Measurements from ENCODE around the gene AIG1.
"Not testable (repeated sequence)": the region's sequence is repeated elsewhere in the genome, so short reads cannot be mapped to it uniquely, and the experiment has no call there.

The AIG1 gene

GRCh38 chr6:143040018-143040417, 20.7 kb upstream of the AIG1 start:
- H3K9me3 Mint-ChIP-seq: peaks cover 3 to 4% of the 10 kb centered on the region in 2 donors
- H3K36me3 Mint-ChIP-seq: no peaks in the 10 kb centered on the region
- H3K27ac Mint-ChIP-seq: no peak overlapping the region
- H3K27me3 Mint-ChIP-seq: peaks cover 2 to 11% of the 10 kb centered on the region in 2 donors
- peaks cover 7 to 8% of the 10 kb centered on the region in 2 donors for H3K4me1 Mint-ChIP-seq
- DNase-seq (no peak), ATAC-seq (replicated peaks) (no peak)
- H3K4me3 Mint-ChIP-seq: no peak overlapping the region

GRCh38 chr6:143044345-143044744, 16.3 kb upstream of the AIG1 start:
- not testable (repeated sequence) for H3K27ac Mint-ChIP-seq; H3K36me3 Mint-ChIP-seq; ATAC-seq (replicated peaks); H3K4me1 Mint-ChIP-seq; H3K9me3 Mint-ChIP-seq; DNase-seq; H3K4me3 Mint-ChIP-seq
- H3K27me3 Mint-ChIP-seq: peaks cover 6 to 17% of the 10 kb centered on the region in 2 donors

- DNase-seq (no peak), ATAC-seq (replicated peaks) (no peak)
- Mint-ChIP-seq H3K9me3 (no peaks in the 10 kb centered on the region), H3K36me3 (no peaks in the 10 kb centered on the region), H3K27me3 (peaks cover 10 to 22% of the 10 kb centered on the region in 2 donors), H3K27ac (no peak overlapping the region), H3K4me3 (no peak overlapping the region), H3K4me1 (peaks cover 0 to 5% of the 10 kb centered on the region in 2 donors)
Measured at GRCh38 chr6:143049611-143050010, 11.1 kb upstream of the AIG1 start.

GRCh38 chr6:143050509-143050908, 10.2 kb upstream of the AIG1 start:
- Mint-ChIP-seq H3K4me3 (no peak overlapping the region), H3K36me3 (no peaks in the 10 kb centered on the region)

GRCh38 chr6:143052282-143052681, 8.4 kb upstream of the AIG1 start:
- H3K4me3 Mint-ChIP-seq: no peak overlapping the region
- ATAC-seq (replicated peaks) (no peak), DNase-seq (no peak)
- peaks cover 4 to 5% of the 10 kb centered on the region in 2 donors for H3K27me3 Mint-ChIP-seq
- no peaks in the 10 kb centered on the region for H3K9me3 Mint-ChIP-seq
- H3K27ac Mint-ChIP-seq: no peak overlapping the region
- peaks cover under 1 to 6% of the 10 kb centered on the region in 2 donors for H3K4me1 Mint-ChIP-seq
- H3K36me3 Mint-ChIP-seq: no peaks in the 10 kb centered on the region

More at GRCh38 chr6:143050509-143050908, 10.2 kb upstream of the AIG1 start:
- H3K9me3 Mint-ChIP-seq: no peaks in the 10 kb centered on the region
- no peak overlapping the region for H3K27ac Mint-ChIP-seq
- peaks cover 4 to 13% of the 10 kb centered on the region in 2 donors for H3K27me3 Mint-ChIP-seq
- H3K4me1 Mint-ChIP-seq: peaks cover 0 to 5% of the 10 kb centered on the region in 2 donors
- ATAC-seq (replicated peaks) (no peak), DNase-seq (no peak)

- H3K4me1 Mint-ChIP-seq: peaks cover 3 to 9% of the 10 kb centered on the region in 2 donors
- no peaks in the 10 kb centered on the region for H3K36me3 Mint-ChIP-seq
- no peak overlapping the region for H3K27ac Mint-ChIP-seq
- peaks cover 4 to 8% of the 10 kb centered on the region in 2 donors for H3K27me3 Mint-ChIP-seq
- no peak overlapping the region for H3K4me3 Mint-ChIP-seq
- DNase-seq (no peak), ATAC-seq (replicated peaks) (no peak)
- no peaks in the 10 kb centered on the region for H3K9me3 Mint-ChIP-seq
Measured at GRCh38 chr6:143053856-143054255, 6.8 kb upstream of the AIG1 start.

GRCh38 chr6:143054329-143054728, 6.4 kb upstream of the AIG1 start:
- DNase-seq (no peak), ATAC-seq (replicated peaks) (no peak)
- Mint-ChIP-seq H3K27ac (no peak overlapping the region), H3K36me3 (no peaks in the 10 kb centered on the region), H3K27me3 (peaks cover 4 to 8% of the 10 kb centered on the region in 2 donors), H3K4me1 (peaks cover 3 to 9% of the 10 kb centered on the region in 2 donors), H3K4me3 (no peak overlapping the region), H3K9me3 (no peaks in the 10 kb centered on the region)

GRCh38 chr6:143055213-143055612, 5.5 kb upstream of the AIG1 start:
- no peaks in the 10 kb centered on the region for H3K9me3 Mint-ChIP-seq
- no peaks in the 10 kb centered on the region for H3K36me3 Mint-ChIP-seq
- H3K4me1 Mint-ChIP-seq: peaks cover 5 to 12% of the 10 kb centered on the region in 2 donors
- no peak overlapping the region for H3K27ac Mint-ChIP-seq
- no peak for ATAC-seq (replicated peaks)
- H3K4me3 Mint-ChIP-seq: no peak overlapping the region
- DNase-seq: no peak
- peaks cover 4 to 8% of the 10 kb centered on the region in 2 donors for H3K27me3 Mint-ChIP-seq

GRCh38 chr6:143055891-143056290, 4.8 kb upstream of the AIG1 start:
- peaks cover 4 to 8% of the 10 kb centered on the region in 2 donors for H3K27me3 Mint-ChIP-seq
- H3K27ac Mint-ChIP-seq: no peak overlapping the region
- ATAC-seq (replicated peaks) (no peak), DNase-seq (no peak)
- H3K4me1 Mint-ChIP-seq: peaks cover 8 to 16% of the 10 kb centered on the region in 2 donors
- no peak overlapping the region for H3K4me3 Mint-ChIP-seq
- H3K36me3 Mint-ChIP-seq: peaks cover 1 to 2% of the 10 kb centered on the region in 2 donors
- H3K9me3 Mint-ChIP-seq: no peaks in the 10 kb centered on the region

GRCh38 chr6:143058987-143059386, 1.7 kb upstream of the AIG1 start:
- H3K9me3 Mint-ChIP-seq: no peaks in the 10 kb centered on the region
- DNase-seq (no peak), ATAC-seq (replicated peaks) (no peak)
- peaks cover 0 to 5% of the 10 kb centered on the region in 2 donors for H3K27me3 Mint-ChIP-seq
- H3K4me1 Mint-ChIP-seq: peaks cover 19 to 29% of the 10 kb centered on the region in 2 donors
- H3K36me3 Mint-ChIP-seq: peaks cover 2 to 3% of the 10 kb centered on the region in 2 donors
- H3K27ac Mint-ChIP-seq: no peak overlapping the region
- no peak overlapping the region for H3K4me3 Mint-ChIP-seq

GRCh38 chr6:143059663-143060353, 881 bp upstream of the AIG1 start:
- Mint-ChIP-seq H3K4me1 (peaks cover 21 to 27% of the 10 kb centered on the region in 2 donors), H3K27me3 (peaks cover 0 to 4% of the 10 kb centered on the region in 2 donors), H3K9me3 (no peaks in the 10 kb centered on the region), H3K27ac (peak overlapping the region; percentile 98), H3K4me3 (peak overlapping the region; percentile 97 to 98), H3K36me3 (peaks cover 2 to 3% of the 10 kb centered on the region in 2 donors)
- ATAC-seq (replicated peaks) (no peak), DNase-seq (no peak)

- Mint-ChIP-seq H3K36me3 (peaks cover 2 to 3% of the 10 kb centered on the region in 2 donors), H3K27ac (peak overlapping the region; percentile 98), H3K4me1 (peaks cover 23 to 27% of the 10 kb centered on the region in 2 donors), H3K27me3 (peaks cover 0 to 4% of the 10 kb centered on the region in 2 donors), H3K9me3 (no peaks in the 10 kb centered on the region), H3K4me3 (peak overlapping the region; percentile 97 to 98)
- peak; percentile 77 to 78 for ATAC-seq (replicated peaks)
- peak; percentile 68 for DNase-seq
Measured at GRCh38 chr6:143060354-143060805, 309 bp upstream of the AIG1 start.

GRCh38 chr6:143061597-143062385, 1.1 kb downstream of the AIG1 start:
- Mint-ChIP-seq H3K9me3 (no peaks in the 10 kb centered on the region), H3K27ac (peak overlapping the region; percentile 98), H3K4me1 (peaks cover 23 to 27% of the 10 kb centered on the region in 2 donors), H3K36me3 (peaks cover 2 to 3% of the 10 kb centered on the region in 2 donors), H3K27me3 (peaks cover 0 to 4% of the 10 kb centered on the region in 2 donors), H3K4me3 (peak overlapping the region; percentile 95 to 98)
- ATAC-seq (replicated peaks) (peak; percentile 23 to 24), DNase-seq (no peak)

GRCh38 chr6:143062551-143062950, 1.9 kb downstream of the AIG1 start:
- peaks cover 0 to under 1% of the 10 kb centered on the region in 2 donors for H3K27me3 Mint-ChIP-seq
- peaks cover 19 to 24% of the 10 kb centered on the region in 2 donors for H3K4me1 Mint-ChIP-seq
- peaks cover 2 to 3% of the 10 kb centered on the region in 2 donors for H3K36me3 Mint-ChIP-seq
- DNase-seq: no peak
- H3K27ac Mint-ChIP-seq: no peak overlapping the region
- no peaks in the 10 kb centered on the region for H3K9me3 Mint-ChIP-seq
- ATAC-seq (replicated peaks): no peak
- H3K4me3 Mint-ChIP-seq: peak overlapping the region in 1 of 2 donors; percentile 9
